Stimulated activated CD8-positive, alpha-beta memory T cell treated with anti-CD3 and anti-CD28 coated beads, Interleukin-2, amount 100 ng/mL, for 1 hour (primary cell): ENCODE data around the gene SSPN.
"Not testable (repeated sequence)": the region's sequence is repeated elsewhere in the genome, so short reads cannot be mapped to it uniquely, and the experiment has no call there.

Experiments used
- DNase-seq, 2 donors: peaks; one replicate each; pipeline ENCODE4 v3.0.0-alpha.2; 2020; ENCODE audit warnings: low read depth in 2 of 2

SSPN gene

GRCh38 chr12:26229910-26230309 lies 34.5 kb downstream of the SSPN start:
- DNase-seq = no peak

GRCh38 chr12:26231470-26231869 lies 36.1 kb downstream of the SSPN start:
- DNase-seq = no peak

DNA sequence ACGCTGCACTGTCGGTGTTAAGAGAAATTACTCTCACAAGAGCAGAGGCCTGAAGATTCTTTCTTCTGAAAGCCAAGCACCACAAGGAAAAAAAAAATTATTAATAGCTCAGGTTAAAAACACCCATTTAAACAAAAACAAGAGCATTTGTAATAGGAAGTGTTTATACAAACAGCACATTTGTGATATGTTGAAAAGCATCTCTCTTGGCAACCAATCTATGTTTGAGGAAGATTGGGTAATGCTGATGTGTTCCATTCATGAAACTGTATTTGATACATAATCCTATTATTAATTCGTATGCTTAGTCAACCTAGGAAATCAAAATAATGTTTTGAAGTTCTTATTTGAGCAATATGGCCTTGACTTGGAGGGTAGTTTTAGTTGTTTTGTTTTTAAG lies 36.5 kb downstream of the SSPN start:
- no peak for DNase-seq

DNA sequence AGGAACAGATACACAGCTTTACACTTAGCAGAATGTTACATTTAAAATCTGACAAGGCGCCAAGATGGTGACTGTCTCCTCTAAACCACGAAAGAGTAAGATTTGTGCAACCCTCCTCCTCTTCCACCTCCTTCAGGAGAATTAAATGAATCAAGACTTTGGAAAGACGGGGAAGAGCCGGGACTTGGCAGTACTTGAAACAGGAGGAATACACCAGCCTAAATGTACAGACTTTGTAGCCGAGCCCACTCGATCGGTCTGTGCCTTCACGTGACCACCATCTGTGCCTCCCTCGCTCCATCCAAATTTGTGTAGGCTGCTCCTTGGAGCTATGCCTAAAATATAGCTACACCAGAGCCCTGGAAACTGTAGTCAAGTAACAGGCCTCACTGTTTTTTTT lies 38.3 kb downstream of the SSPN start:
- no peak for DNase-seq

DNA sequence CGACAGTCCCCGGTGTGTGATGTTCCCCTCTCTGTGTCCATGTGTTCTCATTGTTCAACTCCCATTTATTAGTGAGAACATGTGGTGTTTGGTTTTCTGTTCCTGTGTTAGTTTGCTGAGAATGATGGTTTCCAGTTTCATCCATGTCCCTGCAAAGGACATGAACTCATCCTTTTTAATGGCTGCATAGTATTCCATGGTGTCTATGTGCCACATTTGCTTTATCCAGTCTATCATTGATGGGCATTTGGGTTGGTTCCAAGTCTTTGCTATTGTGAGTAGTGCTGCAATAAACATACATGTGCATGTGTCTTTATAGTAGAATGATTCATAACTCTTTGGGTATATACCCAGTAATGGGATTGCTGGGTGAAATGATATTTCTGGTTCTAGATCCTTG lies 40.1 kb downstream of the SSPN start:
- DNase-seq = not testable (repeated sequence)

GRCh38 chr12:26238341-26239121 lies 43.2 kb downstream of the SSPN start:
- DNase-seq = no peak

GRCh38 chr12:26239122-26239851 lies 43.9 kb downstream of the SSPN start:
- no peak for DNase-seq

DNA sequence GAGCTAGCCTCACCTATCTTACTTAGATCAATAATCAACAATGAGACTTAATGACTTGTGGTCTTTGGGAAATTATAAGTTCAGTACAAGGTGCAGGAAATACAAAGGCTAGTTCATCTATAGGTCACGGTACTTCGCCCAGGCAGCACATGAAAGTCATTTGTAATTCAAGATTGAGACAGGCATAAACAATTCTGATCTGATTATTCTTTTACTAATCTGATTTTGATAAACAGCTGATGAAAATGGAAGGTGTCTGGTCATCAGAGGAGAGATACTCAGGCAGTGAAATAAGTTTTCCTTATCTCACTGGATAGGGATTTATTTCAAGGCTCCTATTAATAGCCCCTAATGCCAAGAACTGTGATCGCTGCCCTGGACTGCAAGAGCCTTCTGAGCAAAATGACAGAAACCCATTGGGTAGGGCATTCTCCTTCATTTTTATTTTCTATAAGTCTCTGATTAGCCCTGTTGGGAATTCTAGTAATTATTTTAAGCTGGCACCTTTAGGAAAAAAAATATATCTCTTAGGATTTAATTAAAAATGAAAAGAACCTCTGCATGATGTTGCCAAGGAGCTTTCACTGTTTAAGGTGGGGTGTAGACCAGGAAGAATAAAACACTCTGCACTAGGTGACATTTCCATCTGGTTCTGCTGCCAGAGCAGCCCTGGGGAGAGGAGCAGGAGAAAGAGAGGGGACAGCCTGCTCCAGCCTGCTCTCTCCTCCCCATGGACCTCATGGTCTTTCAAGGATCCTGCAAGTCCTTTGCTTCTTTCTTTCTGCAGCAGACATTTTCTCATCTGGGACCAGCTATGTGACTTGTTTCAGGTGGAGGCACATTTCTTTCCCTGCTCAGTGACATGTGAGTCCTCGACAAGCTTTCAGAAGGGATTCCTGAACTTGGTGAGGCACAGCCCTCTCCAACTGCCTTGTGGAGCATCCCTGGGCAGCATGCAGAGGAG lies 44.8 kb downstream of the SSPN start:
- DNase-seq = no peak

DNA sequence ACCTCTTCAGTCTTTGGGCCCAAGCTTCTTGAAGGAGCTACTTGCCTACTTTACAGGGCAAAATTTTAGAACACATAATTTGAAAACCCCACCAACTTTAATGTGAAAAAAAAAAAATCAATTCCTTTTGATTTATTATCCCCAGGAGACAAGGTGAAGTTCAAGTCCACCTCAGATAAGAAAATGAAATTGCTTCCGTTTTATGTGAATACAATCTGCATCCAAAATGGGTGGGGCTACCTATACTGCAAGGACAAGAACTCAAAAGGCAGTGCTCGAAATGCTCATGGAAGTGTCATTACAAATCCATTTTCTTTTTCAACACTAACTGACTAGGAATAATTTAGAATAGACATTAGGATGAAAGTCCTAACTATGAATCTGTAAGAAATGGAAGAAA lies 45.7 kb downstream of the SSPN start:
- no peak for DNase-seq

DNA sequence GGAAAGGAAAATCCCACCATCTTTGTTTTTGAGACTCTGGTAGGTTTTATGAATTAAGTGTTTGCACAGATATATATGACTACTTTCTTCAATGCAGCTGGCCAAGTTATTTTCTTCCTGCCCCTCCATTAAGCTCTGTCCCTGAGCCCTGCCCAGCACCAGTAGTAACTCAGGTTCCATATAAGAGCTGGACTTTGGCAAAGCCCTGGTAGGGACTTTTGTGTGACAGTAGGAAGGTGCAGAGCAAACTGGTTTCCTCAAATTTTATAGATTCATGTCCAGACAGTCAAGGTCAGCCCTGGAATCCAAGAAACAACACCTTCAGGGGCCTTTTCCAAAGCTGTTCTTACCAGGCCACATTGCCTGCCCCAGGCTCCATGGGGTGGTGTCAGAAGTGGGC lies 47.3 kb downstream of the SSPN start:
- no peak for DNase-seq

DNA sequence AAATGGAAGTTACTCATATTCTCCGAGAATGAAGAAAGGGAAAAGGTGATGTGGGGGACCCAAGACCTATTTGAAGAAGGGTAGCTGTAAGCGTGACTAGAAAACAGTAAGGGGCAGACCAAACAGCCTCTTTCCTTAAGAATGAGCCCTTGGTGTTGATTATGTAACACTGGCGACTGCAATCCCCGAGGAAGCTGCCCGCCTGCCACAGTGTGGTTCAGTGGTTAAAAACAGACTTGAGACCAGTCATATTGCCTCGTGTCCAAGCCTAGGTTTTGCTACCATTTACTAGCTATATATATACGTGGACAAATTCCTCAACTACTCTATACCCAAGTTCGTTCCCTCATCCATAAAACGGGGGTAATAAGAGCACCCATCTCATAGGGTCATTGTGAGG lies 49.1 kb downstream of the SSPN start:
- no peak for DNase-seq

- DNase-seq = no peak
These were observed 50.0 kb downstream of the SSPN start for GRCh38 chr12:26245175-26245942.

DNA sequence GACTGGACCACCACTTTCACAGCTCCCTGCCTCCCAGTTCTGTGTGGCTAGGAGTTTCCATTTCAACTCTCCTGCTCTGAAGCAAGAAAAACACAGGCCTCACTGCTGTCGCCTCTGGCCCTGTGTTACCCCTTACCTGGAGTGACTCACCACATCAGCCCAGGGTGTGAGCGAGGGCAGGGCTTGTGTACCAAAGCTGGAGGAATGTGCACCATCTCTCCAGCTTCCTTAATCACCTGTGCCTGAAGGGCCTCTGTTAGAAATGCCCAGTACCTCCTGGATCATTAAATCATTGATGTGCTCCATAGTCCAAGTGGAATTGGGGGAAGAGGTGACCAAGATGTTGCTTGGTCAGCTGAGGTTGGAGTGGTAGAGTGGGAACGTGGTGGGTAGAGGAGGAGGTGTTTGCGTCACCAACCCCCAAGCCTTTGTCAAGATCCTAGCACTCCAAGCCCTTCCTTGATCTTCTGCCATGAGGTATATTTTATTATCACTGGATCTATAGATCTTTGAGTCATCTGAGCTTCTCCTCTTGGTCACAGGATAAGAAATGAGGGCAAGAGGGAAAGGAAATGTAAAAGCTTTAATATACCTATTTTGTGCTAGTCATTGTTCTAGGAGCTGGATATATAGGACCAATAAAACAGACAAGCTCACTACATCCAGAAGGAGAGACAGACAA lies 51.3 kb downstream of the SSPN start:
- no peak for DNase-seq

- no peak for DNase-seq
These were observed 52.5 kb downstream of the SSPN start for GRCh38 chr12:26247873-26248272.

DNA sequence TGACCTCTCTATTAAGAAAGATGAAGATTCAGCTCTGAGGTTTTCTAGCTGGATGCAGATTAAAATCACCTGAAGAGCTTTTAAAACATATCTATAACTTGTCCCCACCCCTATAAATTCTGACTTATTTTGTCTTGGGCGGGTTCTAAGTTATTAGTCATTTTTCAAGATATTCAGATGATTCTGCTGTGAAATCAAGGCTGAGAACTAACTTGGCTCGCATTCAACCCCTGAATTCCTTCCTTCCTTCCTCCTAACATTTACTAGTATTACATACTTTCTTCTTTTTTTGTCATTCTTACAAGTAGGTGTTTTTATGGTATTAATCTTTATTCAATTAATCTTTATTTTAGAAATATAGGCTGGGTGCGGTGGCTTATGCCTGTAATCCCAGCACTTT lies 55.4 kb downstream of the SSPN start:
- DNase-seq = no peak

- no peak for DNase-seq
These were observed 56.2 kb downstream of the SSPN start for GRCh38 chr12:26251600-26251999.

DNA sequence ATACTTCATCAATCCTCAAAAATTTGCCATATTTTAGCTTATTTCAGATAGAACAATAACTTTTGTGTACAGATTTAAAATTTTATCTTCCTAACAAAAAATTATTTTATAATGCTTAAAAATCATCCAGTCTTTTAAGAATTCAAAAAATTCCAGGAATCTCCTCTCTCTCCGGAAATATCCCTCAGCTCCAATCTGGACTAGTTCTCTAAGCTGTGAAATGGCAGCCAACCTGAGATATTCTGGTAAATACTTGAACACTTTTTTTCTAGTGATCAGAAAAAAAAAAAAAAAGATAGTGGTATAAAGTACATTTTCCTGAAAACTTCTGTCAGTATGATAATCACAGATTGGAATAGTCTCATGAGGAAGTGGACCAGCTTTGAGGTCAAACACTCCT lies 57.6 kb downstream of the SSPN start:
- no peak for DNase-seq

DNA sequence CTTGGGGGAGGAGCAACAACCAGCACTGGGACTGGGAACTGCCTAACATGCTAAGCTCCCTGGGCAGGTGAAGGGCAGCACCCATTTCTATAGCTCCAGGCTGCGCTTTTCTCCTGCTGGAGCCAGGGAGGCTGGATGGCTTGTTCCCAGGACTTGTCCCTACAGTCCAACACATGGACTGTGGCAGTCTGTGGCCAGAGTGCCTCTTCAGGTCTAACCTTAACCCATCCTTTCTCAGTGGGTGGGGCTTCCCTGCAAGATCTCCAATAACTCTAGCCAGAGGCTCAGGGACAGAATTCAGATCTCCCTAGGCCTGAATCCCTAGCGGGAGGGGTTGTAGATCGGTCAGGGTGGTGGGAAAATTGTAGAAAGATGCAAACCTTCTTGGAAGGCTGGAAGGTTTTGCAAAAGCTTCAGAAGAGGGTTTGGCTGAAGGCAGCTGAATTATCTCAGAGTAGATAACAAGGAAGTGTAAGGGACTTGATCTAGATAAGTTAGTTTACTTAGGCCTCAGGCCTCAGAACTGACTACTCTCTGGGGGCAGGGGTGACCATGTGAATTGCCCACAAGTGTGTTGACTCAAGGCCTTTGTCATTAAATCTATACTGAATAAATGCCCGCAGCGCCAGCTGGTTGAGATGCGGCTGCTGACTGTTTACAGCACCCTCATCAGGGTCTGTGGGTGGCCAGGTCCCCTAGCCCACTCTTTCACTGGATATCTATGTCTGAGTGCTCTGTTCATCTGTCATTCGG lies 60.7 kb downstream of the SSPN start:
- no peak for DNase-seq

- no peak for DNase-seq
These were observed 69.0 kb downstream of the SSPN start for GRCh38 chr12:26264215-26264838.

GRCh38 chr12:26265606-26266005 lies 70.2 kb downstream of the SSPN start:
- DNase-seq = no peak
